HG03108 (cell line): Measurements from ENCODE around the gene MYZAP.

Source experiments
- ATAC-seq: cut with Tn5 transposase; IDR thresholded peaks from one replicate; pipeline ENCODE4 v1.9.1; 2021; ENCODE audit warnings: moderate library complexity; ENCODE audit not compliant: unreplicated experiment

MYZAP gene, protein sequence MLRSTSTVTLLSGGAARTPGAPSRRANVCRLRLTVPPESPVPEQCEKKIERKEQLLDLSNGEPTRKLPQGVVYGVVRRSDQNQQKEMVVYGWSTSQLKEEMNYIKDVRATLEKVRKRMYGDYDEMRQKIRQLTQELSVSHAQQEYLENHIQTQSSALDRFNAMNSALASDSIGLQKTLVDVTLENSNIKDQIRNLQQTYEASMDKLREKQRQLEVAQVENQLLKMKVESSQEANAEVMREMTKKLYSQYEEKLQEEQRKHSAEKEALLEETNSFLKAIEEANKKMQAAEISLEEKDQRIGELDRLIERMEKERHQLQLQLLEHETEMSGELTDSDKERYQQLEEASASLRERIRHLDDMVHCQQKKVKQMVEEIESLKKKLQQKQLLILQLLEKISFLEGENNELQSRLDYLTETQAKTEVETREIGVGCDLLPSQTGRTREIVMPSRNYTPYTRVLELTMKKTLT

DNA sequence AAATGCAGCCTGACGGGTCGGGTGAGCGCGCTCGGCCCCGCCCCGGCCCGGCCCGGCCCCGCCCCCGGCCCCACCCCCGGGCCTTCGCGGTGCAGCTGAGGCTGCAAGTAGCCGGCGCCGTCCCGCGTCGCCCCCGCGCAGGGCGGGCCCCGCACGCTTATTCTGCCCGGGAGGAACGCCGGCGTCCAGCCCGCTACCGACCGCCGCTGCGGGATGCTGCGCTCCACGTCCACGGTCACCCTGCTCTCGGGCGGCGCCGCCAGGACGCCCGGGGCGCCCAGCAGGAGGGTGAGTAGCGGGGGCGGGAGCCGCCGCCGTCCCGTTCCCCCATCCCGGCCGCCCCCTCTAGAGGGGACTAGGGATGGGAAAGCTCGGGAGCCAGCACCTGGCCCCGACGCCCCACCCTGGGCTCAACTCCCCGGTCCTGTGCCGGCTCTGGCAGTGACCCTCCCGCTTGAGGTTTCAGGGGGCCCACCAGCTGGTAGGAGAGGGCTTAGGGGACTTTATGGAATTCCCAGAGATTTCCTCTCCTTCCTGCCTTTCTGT lies at the start of gene MYZAP:
TSS of gene MYZAP (plus strand) at position 83 of the 546 bp plus-strand sequence. CDS start at position 214, 131 bp downstream.
- no peak for ATAC-seq

DNA sequence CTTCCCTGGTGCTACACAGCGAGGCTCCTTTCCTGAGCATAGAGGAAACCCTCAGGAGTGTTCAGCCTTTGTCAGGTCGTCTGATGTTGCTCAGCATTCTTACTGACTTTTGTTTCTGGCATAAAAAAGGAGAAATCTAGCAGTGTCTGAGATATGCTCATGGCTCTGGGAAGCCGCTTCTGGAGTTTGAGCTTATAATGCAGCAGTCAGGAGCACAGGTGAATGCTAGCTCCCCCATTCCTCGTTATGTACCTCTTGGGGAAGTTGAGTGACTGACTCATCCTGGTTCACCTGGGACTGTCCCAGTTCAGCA lies 49.2 kb upstream of the MYZAP start:
- ATAC-seq: no peak

DNA sequence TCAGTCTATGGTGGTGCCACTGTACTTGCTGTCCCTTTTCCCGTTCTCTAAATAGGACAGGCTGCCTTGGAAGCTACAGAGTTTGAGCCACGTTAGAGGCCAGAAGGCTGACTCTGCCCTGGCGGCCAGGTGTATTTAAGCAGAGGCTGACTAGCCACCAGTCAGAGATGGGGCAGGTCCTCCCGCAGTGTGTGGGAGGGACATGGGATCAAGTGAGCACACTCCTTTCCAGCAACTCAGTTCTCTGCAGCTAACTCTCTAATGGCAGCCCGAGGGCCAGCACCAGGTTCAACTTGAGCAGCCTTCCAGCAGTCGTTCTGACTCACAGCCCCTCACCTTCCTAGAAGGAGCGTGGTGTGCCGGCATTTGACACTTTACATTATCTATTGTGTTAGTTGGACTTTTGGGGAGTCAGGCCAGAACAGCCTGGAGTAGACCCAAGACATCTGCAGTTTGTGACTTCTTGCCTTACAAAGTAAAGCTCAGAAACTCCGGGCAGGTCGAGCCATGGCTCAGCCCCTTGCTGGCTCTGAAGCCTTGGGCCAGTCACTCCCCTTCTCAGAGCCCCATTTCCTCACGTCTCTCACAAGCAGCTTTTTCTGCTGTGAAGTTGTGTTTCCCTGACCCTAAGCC lies 46.7 kb upstream of the MYZAP start:
- no peak for ATAC-seq

DNA sequence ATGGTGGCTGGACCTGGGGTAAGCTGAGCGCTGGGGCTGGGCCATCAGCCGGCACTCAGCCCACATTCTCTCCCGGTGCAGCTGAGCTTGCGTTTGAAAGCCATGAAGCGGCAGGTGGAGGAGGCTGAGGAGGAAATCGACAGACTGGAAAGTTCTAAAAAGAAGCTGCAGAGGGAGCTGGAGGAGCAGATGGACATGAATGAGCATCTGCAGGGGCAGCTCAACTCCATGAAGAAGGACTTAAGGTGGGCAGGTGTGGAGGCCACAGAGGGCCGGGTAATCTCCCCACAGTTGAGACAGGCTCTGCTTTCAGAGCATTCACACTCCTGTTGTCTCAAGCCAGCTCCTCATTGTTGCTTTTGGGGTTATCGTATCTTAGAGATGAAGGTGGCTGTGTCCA lies 45.7 kb upstream of the MYZAP start:
- no peak for ATAC-seq

DNA sequence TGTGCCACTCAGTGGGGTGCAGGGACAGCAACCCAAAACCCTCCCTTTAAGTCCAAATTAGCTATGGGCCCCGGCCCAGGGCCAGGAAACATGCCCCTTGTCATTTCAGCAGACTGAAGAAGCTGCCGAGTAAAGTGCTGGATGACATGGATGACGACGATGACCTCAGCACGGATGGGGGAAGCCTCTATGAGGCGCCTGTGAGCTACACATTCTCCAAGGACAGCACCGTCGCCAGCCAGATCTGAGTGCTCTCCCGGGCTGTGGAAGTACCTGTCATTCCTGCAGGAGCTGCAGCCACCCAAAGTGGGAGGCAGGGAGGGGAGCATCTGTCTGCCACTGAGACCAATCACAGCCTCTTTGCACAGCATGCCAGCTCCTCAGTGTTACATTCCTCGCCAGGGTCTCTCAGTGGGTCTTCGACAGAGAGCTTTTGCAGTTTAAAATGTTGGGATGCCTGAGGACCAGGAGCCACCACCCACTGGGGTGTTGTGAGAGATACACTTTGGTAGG lies 44.4 kb upstream of the MYZAP start:
- no peak for ATAC-seq

DNA sequence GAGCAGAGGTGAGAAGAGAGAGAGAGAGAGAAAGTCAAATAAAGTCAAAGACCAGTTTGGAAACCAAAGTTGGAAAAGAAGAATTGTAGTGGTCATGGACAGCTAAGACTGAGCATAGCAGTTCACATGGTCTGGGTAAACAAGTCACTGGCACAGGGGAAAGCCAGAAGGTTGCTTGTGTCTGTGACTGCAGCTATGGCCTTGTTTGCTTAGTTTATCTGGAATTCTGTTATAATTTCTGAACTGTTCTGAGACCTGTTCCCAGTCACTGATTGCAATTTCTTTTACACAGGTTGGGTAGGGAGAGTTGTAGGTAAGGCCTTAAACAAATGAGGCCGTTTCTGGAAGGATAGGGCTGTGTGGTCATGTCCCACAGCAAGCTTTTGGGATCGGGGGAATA lies 43.4 kb upstream of the MYZAP start:
- no peak for ATAC-seq

DNA sequence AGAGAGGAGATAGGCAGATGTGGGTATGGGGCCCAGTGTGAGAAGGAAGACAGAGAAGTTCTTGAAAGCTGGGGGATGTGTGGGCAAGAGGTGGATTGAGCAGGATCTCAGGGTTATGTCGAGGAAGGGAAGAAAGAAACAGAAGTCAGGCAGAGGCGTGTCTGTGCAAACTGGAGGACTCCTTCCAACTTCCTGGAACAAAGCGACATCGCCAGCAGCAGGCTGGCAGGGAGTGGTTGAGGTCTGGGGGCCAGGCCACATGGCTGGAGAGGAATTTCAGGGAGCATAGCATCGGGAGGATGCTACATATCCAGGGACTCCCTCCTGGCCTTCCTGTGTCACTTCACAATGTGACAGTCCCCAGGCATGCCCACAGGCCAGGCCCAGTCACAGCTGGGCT lies 42.9 kb upstream of the MYZAP start:
- ATAC-seq: no peak

DNA sequence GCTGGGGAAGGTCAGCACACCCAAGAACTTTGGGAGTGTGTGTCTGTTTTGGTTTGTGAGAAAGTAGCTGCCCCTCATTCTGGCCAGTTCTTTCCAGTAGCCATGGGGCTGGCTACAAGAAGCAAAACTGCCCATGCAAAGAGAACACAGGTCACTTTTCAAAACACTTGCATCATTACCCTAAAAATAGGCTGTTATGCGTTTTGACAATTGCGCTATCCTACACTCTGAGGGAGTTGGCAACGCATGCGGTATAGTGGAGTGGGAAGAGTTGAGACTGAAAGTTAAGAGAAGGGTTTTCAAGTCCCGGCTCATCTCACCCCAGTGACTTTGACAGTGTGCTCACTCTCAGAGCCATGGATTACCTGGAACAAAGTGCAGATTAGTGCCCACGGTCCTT lies 41.8 kb upstream of the MYZAP start:
- ATAC-seq: no peak

DNA sequence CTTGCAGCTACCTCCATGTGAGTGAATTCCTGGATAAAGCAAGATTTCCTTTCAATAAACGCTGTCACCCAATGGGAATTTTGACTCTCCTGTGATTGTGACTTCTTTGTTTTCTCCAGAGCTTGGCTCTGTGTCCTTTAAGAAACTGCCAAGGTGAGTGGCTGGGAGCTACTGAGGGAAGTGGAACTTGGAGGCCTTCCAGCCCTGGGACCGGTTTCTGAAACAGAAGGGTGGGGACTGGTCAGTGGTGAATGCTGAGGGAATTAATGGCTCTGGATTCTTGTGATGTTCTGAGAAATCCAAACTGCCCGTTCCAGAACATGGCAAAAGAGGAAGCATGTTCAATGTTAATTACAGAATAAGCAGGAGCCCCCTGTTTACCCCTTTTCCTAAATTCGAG lies 41.1 kb upstream of the MYZAP start:
- ATAC-seq: no peak

DNA sequence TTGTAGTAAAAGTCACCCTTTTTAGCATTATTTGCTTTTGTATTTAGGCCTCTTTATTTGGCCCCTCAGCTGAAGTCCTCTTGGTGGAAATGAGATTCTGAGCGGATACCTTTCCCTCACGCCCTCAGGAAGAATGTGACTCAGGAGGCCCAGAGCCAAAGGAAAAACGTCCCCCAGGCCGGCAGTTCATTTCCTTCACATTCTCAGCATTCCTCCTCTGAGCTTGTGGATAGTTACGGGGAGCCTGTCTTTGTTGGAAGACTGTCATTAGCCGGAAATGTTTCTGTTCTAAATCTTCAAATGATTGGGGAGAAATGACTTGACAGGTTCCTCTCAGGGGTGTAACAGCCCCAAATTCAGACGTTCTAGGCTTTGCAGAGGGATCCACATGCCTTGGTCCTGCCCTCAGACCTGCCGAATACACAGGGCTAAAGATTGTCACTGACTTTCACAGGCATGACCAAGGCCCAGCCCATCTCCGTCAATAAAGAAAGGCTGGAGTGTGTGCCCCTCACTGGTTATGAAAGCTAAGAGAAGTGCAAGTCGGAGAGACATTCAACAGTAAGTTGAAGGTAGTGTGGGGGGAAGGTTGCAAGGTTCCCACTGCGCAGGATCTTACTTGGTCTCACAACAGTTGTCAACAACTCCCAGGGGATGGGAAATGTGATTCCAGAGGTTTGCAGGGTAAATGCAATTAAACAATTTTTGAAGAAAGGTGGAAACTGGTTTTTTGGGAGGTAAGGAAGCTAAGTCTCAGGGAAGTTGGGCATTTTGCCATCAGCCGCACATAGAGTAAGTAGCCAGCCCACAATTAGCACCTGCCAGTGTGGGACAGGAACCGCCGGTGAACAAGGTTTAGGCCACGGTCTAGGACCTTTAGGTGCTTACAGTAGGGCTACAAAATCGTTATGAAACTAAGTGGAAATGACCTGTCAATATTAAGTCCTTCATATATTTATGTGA lies 39.7 kb upstream of the MYZAP start:
- no peak for ATAC-seq

DNA sequence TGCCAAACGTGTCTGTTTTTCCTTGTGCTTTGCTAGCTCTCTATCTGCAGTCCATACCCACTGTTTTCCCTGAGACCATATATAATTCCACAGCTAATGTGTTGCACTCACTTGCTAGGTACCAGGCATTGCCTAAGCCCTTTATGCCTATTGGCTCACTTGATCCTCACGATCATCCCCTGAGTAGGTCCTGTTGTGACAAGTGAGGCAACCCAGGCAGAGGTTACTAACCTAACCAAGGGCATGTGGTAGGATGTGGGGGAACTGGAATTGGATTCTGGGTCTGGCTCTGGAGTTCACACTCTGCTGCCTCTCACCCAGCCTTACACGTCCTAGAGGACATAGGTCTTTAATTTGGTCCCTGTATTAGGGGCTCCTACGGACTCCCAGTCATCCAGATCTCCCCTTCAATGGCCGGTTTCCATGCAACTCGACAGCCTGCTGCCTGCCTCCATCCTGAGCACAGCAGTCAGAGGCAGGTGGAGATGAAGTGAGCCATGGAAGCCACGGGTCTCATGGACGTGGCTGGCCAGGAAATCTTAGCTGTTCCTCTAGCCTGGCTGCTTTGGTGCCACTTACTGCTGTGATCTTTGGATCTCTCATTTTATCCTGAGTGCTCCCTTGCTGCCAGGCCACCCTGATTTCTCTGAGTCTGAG lies 38.9 kb upstream of the MYZAP start:
- no peak for ATAC-seq

DNA sequence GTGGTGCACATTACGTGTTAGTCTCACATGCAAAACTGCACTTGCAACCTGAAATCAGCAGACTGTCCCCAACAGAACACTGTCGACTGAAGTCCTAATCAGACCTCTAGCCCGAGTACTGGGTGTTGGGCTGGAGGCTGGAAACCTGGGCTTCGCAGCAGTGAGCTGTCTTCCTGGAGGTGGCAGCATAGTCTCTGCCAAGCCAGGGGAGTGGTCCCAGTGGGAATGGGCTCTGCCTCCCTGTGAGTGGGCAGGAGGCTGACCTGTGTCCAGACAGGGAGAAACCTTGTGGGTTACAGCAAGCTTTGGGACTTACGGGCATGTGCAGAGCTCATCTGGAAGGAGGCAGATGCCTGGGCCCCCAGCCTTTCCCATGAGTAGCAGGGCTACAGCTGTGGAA lies 38.2 kb upstream of the MYZAP start:
- no peak for ATAC-seq

DNA sequence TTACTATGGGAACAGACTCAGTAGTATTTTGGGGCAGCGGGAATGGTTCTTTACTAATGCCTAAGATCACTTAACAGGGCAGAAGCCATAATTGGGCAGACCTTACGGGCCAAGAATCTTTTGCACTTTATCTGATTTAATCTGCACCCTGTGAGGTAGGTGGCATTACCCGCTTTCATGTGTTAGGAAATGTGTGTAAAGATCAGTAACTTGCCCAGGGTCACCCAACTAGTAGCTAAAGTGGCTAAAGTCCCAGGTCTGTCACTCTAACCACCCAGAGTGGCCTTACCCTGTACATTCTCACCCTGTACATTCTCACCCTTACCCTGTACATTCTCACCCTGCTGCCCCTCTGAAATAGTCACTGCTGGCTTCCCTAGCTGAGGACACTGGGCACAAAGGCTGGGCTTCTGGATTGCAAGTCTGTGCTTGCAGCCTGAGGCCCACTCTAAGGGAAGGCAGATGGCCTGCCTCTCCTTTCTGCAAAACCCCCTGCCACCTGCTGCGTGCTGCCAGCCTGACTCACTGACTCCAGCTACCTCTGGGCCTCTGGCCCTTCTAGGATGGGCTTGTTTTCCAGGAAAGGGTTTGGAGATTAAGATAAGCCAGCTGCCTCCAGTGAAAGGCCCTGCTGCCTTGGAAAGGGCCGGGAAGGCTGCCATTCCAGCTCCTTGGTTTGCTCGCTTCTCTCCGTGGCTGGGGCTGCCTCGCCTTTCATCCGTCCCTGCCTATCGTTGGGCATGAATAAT lies 37.5 kb upstream of the MYZAP start:
- no peak for ATAC-seq

DNA sequence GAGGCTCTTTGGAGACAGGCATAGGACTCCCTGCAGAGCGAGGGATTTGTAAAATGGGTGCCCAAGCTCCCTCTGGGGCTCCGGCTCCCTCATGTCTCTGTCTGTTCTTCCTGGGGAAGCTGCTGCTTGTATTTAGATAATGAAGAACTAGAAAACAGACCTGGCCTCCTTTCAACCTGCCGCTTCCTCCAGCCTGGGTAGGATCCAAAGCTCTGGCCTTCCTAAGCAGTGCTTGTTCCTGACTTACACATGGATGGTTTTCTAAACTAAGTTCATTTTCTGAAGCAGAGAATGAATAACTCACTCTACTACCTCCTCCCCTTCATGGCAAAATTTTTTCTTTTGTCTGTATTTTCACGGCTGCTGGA lies 36.9 kb upstream of the MYZAP start:
- ATAC-seq: no peak

DNA sequence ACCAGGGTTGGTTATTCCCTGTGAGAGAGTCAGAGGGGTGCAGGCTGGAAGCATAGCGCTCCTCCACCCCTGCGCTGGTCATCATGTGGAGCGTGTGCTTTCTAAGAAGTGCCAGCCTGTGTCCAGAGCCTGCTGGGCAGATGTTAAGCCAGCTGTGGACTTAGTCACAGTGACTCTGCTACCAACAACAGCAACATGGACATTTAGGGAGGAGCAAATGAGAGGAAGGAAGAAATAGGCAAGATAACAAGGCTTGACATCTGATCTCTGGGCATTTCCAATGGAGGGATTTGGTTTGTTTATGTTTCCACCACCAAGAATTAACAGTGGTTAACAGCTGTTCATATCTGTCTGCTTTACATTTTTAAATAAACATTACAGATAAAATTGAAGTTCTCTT lies 36.4 kb upstream of the MYZAP start:
- no peak for ATAC-seq

DNA sequence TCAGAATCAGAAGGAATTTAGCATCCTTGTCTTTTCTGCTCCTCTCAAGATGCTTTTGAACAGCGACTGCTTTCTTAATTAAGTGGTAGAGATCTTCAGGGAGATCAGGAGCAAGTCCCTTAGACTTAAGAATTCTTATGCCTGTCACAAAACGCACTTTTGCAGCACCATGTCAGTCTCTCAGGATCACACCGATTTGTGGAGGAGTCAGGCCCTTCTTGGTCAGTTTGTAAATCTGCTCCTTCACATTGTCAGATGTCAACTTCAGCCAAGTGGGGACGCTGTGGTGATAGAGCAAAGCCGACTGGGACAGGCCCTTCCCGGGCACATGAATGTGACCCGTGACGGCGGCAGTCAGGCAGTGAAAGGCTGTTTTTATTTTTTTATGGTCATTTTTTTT lies 35.7 kb upstream of the MYZAP start:
- no peak for ATAC-seq

DNA sequence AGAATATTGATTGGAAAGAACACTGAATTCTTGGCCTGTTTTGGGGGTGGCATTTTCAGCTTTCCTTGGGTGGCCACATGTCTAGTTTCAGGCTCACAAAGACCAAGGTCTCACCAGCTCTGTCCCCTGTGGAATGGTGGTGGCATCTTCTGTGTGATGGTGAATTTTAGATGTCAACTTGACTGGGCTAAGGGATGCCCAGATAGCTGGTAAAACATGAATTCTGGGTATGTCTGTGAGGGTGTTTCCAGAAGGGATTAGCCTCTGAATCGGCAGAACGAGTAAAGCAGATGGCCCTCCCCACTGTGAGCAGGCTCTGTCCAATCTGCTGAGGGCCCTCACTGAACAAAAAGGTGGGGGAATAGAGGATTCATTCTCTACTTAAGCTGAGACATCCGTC lies 34.4 kb upstream of the MYZAP start:
- no peak for ATAC-seq

DNA sequence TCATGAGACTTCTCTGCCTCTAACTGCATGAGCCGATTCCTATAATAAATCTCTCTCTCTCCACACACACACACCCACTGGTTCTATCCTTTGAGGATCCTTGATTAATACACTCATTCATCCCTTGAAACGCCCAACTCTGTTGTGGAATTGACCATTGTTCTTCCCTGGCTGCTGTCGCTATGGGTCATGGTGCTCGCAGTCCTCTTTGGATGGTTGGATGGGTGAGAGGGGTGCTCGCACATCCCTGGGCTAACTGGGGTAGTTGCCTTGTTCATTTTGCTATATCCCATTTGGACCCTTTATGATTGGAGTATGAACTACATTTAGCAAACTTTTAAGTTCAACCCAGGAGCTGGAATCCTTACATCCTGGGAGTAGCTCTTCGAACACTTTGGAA lies 33.9 kb upstream of the MYZAP start:
- no peak for ATAC-seq

DNA sequence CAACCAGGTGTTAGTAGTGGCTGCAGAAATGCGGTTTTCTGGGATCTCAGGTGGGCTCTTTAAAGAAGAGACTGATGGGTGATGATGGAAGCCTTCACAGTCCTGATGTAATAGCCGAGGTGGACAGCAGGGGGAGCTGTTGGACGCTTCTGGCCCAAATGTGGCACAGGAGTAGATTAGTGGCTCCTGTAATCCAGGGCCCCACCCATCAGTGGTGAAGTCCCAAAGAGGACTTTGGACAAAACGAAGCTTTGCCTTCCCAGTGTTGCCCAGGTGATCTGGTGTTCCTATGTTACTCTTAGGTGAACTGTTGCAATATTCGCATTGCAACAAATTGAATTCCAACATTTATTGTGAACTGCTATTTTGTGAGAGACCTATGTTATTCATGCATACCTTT lies 31.8 kb upstream of the MYZAP start:
- no peak for ATAC-seq
